ENCODE results near the gene NAT14.
"Not testable (repeated sequence)": the region's sequence is repeated elsewhere in the genome, so short reads cannot be mapped to it uniquely, and the experiment has no call there.

The NAT14 gene

GRCh38 chr19:55447421-55448174 lies 37.4 kb upstream of the NAT14 start:
- TF ChIP-seq, protein P1, sequence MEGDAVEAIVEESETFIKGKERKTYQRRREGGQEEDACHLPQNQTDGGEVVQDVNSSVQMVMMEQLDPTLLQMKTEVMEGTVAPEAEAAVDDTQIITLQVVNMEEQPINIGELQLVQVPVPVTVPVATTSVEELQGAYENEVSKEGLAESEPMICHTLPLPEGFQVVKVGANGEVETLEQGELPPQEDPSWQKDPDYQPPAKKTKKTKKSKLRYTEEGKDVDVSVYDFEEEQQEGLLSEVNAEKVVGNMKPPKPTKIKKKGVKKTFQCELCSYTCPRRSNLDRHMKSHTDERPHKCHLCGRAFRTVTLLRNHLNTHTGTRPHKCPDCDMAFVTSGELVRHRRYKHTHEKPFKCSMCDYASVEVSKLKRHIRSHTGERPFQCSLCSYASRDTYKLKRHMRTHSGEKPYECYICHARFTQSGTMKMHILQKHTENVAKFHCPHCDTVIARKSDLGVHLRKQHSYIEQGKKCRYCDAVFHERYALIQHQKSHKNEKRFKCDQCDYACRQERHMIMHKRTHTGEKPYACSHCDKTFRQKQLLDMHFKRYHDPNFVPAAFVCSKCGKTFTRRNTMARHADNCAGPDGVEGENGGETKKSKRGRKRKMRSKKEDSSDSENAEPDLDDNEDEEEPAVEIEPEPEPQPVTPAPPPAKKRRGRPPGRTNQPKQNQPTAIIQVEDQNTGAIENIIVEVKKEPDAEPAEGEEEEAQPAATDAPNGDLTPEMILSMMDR (IDR thresholded peaks at IDR 0.05; ENCODE audit: low read depth, low read length, missing control alignments) = no peak
- no peak for DNase-seq (ENCODE audit: low read depth)
- H3K4me3 ChIP-seq (ENCODE audit: low read depth, low read length) = no peak overlapping the region

DNA sequence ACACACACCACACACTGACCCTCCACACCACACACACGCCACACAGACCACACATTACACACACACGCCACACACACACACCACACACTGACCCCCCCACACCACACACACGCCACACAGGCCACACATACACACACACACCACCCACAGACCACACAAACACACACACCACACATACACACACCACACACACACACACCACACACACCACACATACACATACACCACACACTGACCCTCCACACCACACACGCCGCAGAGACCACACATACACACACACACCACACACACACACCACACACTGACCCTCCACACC lies 36.9 kb upstream of the NAT14 start:
- not testable (repeated sequence) for H3K4me3 ChIP-seq (ENCODE audit: low read depth, low read length); DNase-seq (ENCODE audit: low read depth)

DNA sequence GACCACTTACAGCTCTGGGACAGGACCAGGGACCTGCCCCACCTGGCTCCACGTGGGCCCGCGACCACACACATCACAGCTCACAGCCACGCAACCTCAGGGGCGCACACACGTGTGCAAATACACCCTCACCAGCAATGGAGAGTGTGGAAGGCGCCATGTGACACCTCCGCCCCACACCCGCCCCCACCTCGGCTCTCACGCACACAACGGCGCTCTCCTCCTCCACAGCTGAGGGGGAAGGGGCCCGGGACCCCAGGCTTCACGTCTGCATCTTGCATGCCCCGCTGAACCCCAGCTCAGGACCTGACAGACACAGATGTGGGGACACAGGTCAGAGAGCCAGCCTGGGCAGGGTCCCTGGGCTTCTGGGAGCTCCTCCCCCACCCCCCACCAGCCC lies 35.5 kb upstream of the NAT14 start:
- TF ChIP-seq, protein P1 (IDR thresholded peaks at IDR 0.05; ENCODE audit: low read depth, low read length, missing control alignments) = no peak
- no peak overlapping the region for H3K4me3 ChIP-seq (ENCODE audit: low read depth, low read length)
- no peak for DNase-seq (ENCODE audit: low read depth)

DNA sequence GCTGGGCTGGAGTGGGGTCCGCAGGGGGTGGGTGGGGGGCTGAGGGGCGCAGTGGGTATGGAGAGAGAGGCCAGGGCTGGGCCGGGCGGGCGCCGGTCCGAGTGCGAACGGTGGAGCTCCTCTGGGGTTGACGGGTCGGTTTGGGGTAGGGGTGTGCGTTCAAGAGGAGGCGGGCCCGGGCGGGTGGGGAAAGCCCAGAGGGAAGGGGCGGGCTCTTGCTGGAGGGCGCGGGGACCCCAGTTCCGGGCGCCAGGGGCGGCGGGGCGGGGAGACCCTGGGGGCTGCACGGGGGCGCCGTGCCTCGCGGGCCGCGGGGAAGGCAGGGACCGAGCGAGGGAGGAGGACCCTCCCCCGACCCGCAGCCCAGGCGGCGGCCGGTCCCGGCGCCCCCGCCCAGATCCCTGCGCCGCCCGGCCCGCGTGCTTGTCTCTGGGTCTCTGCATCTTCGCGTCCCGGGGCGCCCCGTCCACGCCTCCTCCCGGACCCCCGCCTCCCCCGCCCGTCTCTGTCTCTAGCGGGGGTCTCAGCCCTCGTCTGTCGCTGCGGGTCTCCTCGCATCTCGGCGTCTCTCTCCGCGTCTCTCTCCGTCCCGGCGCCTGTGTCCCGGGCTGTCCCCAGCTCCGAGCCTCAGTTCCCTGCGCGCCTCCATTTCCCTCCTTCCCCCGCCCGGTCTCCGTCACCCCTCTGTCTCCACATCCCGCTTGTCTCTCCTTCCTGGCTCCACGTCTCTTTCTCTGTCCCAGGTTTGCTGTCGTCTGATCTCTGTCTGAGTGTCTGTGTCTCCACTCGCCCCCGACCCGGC lies 33.6 kb upstream of the NAT14 start:
- no peak overlapping the region for H3K4me3 ChIP-seq (ENCODE audit: low read depth, low read length)
- no peak for DNase-seq (ENCODE audit: low read depth)
- TF ChIP-seq, protein P1 (IDR thresholded peaks at IDR 0.05; ENCODE audit: low read depth, low read length, missing control alignments) = no peak

DNA sequence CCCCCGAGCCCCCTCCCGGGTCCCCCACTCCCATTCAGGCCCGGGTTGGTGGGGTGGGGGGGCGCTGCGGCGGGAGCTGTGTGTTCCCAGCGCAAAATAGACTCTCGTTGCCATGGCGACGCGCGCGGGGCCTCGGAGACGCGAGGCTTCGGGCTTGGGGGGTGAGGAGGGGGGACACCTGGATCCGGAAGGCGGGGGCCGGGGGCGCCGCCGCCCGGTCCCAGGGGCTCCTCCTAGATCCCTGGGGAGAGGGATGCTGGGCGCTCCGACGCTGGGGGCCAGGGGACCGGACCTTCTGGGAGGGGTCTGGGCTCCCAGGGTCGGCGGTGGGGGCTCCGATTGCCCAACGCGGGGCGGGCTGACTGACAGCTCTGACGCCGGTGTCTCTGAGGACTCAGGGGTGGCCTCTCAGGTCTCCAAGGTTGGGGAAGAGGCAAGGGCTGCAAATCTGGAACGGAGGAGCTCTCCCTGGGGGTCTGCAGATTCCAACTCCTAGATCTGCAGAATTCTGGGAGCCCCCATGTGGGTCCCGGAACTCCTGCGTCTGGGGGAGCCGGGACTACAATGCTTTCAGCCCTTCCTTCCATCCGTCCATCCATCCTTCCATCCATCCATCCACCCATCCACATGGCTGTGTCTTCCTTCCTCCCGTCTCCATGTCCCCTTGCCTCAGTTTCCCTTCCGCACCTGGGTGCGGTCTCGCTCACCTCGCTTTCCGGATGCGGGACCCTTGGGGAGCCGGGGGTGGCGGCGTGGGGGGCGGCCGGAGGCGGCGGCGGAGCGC lies 32.8 kb upstream of the NAT14 start:
- DNase-seq (ENCODE audit: low read depth) = no peak
- H3K4me3 ChIP-seq (ENCODE audit: low read depth, low read length) = no peak overlapping the region
- TF ChIP-seq, protein P1 (IDR thresholded peaks at IDR 0.05; ENCODE audit: low read depth, low read length, missing control alignments) = no peak

GRCh38 chr19:55452749-55453346 lies 32.1 kb upstream of the NAT14 start:
- no peak for DNase-seq (ENCODE audit: low read depth)
- TF ChIP-seq, protein P1 (IDR thresholded peaks at IDR 0.05; ENCODE audit: low read depth, low read length, missing control alignments) = no peak
- H3K4me3 ChIP-seq (ENCODE audit: low read depth, low read length) = no peak overlapping the region

Data from GM12864 (cell line).